Omental fat pad (tissue), 4 donors: ENCODE measurements around the gene LYPD6B. TPM values are rescaled to one million over a fixed set of nuclear protein-coding genes. Genes with fewer than 3 reads are reported as not detected.

Experiments used
- ATAC-seq: fragments of 150-250 bp; one replicate; pipeline ENCODE4 v1.9.1; 2016; ENCODE audit warnings: mild to moderate bottlenecking, moderate library complexity; ENCODE audit not compliant: low FRiP score
- DNase-seq: peaks from one replicate; pipeline ENCODE4 v3.0.0-alpha.2; 2019; ENCODE audit warnings: low spot score
- total RNA-seq, 4 donors: library from RNA; depleted of rRNA; stranded (reverse); fragments of >200 nt; gene quantifications; one replicate each; pipeline ENCODE4 v1.1.0, GENCODE V29; 2016
- TF ChIP-seq, protein P1 (sequence below), 3 donors: fragments of 450-650 bp; IDR thresholded peaks; one replicate each; pipeline ENCODE4 v1.5.1; 2016 to 2017; ENCODE audit warnings: antibody characterized with exemption in 3 of 3, mild to moderate bottlenecking in 3 of 3, moderate library complexity in 2 of 3

LYPD6B gene
- total RNA-seq, 4 donors from 2014 or later, result 0.50 to 0.65 TPM; not detected in 2

DNA sequence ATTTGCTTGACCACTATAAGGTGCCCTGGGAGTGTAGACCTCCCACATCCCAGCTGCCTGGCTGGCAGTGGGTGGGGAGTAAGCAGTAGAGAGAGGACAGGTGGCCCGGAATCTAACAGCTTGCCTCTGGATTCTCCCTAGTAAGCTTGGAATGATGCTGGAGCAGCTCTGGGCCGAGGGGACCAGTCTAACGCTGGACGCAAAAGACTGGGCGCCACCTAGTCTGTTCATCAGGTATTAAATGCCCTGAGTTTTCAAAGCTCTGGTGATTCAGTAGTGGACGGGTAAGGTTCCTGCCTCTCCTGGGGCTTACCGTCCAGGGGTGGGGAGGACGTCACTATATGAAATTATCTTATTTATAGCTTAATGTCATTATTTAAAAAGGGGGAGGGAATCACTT, 648 bp upstream of the LYPD6B start:
- no peak for DNase-seq
- TF ChIP-seq, protein P1, sequence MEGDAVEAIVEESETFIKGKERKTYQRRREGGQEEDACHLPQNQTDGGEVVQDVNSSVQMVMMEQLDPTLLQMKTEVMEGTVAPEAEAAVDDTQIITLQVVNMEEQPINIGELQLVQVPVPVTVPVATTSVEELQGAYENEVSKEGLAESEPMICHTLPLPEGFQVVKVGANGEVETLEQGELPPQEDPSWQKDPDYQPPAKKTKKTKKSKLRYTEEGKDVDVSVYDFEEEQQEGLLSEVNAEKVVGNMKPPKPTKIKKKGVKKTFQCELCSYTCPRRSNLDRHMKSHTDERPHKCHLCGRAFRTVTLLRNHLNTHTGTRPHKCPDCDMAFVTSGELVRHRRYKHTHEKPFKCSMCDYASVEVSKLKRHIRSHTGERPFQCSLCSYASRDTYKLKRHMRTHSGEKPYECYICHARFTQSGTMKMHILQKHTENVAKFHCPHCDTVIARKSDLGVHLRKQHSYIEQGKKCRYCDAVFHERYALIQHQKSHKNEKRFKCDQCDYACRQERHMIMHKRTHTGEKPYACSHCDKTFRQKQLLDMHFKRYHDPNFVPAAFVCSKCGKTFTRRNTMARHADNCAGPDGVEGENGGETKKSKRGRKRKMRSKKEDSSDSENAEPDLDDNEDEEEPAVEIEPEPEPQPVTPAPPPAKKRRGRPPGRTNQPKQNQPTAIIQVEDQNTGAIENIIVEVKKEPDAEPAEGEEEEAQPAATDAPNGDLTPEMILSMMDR (IDR thresholded peaks at IDR 0.05), result no peak
- ATAC-seq, result no peak

DNA sequence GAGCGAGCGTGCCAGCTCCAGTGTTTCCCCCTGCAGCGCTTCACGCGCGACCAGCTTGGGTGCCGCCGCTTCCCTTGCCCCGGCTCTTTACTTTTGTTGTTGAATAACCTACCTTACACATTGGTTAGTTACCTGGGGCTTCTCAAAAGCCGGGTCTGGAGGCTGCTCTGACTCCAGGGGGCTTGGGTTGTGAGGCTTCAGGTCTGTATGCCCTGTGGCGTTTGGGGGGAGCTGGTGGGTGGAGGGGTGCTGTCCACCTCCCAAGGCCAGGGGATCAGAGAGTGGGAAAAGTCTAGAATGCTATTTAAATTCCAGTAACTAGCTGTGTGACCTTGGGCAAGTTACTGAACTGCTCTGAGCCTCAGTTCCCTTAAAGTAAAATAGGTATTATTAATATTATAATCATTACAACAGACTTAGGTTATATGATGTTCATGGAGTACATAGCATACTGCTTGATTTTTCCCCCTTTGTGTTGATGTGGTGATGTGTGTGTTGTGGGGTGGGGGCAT, 770 bp downstream of the LYPD6B start:
- DNase-seq (no peak), ATAC-seq (no peak)
- TF ChIP-seq, protein P1 (IDR thresholded peaks at IDR 0.05), result no peak

DNA sequence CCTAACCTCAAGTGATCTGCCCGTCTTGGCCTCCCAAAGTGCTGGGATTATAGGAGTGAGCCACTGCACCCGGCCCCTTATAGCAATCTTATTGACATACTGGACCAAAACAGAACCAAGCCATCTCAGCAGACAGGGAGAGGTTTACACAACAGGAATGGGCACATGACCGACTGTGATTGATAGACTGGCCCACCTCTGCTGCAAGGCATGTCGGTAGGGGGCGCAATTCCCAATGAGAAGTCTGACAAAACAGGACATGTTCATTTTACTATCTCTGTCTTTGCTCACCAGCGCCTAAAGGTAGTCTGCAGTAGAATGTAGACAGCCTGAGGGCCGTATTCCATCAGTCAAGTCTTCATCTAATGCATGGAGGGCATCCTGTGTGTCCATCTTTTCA, 2.0 kb downstream of the LYPD6B start:
- ATAC-seq, result no peak
- TF ChIP-seq, protein P1 (IDR thresholded peaks at IDR 0.05), result no peak
- DNase-seq, result no peak

DNA sequence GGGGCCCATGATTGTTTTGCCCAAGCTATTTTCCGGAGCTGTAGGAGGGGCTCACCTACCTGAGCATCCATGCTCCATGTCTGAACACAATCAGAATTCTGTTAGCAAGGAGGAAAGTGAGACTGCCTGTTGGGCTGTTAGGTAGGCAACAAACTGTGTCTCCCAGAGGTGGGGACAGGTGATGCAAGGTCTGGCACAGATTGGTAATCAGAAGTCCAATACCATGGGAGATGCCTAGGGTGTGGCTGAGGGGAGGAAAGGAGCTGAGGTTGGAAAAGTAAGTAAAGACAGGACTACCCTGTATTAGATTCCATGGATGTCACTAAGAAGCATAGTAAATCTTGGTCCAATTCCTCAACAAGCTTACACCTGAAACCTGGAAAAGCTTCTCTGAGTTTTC, 3.0 kb downstream of the LYPD6B start:
- ATAC-seq, result no peak
- TF ChIP-seq, protein P1 (IDR thresholded peaks at IDR 0.05), result no peak
- DNase-seq, result no peak

DNA sequence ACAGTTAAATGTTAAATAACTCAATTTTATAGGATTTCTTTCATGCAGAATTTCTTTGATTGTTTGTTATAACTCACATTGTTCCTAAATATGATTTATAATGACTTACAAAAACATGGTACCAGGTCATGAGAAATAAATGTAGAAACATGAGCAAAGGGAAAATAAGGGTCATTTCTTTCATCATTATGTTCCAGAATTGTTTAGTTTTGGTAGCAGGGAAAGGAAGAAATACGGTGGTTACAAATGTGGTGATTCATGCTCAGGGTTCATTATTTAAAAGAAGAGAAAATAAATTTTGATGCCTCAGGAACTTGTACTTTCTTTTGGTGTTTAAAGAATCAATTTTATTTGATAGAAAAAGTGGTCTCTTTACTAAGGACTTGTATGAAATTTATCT, 4.4 kb downstream of the LYPD6B start:
- TF ChIP-seq, protein P1 (IDR thresholded peaks at IDR 0.05), result no peak
- DNase-seq (no peak), ATAC-seq (no peak)

DNA sequence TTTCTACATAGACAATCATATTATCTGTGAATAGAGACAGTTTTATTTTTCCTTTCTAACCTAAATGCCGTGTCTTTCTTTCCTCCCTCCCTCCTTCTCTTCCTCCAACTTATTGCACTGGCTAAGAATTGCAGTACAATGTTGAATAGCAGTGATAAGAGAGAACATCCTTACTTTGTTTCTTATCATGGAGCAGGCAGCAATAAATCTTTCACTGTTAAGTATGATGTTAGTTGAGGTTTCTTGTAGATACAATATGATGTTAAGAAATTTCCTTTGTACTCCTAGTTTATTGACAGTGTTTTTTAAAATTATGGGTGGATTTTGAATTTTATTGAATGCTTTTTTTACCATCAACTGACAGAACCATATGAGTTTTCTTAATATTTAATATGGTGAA, 6.0 kb downstream of the LYPD6B start:
- DNase-seq (no peak), ATAC-seq (no peak)
- TF ChIP-seq, protein P1 (IDR thresholded peaks at IDR 0.05), result no peak

DNA sequence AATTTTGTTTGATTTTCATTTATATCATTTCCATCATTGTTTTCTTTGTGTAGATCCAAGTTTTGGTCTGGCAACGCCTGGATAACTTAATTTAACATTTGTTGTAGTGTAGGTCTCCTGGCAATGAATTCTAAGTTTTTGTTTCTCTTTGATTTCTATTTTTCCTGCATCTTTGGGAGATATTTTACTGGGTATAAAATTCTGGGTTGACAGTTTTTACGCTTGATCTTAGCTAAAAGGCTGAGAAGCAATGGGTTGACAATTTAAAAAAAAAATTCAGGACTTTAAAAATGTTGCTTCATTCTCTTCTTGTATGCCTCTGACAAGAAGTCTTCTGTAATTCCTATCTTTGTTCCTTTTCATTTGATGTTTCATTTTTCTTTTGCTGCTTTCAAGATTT, 8.6 kb downstream of the LYPD6B start:
- DNase-seq, result no peak
- TF ChIP-seq, protein P1 (IDR thresholded peaks at IDR 0.05), result no peak
- no peak for ATAC-seq
